NCI-H1694 treated with DMSO at 0.1 percent for 48 hours (cell line): ENCODE data around the gene KRT2.

Source experiments
- DNase-seq: peaks from one replicate; lab custom pipeline; 2025; lab: John Stamatoyannopoulos, UW

Gene KRT2

DNA sequence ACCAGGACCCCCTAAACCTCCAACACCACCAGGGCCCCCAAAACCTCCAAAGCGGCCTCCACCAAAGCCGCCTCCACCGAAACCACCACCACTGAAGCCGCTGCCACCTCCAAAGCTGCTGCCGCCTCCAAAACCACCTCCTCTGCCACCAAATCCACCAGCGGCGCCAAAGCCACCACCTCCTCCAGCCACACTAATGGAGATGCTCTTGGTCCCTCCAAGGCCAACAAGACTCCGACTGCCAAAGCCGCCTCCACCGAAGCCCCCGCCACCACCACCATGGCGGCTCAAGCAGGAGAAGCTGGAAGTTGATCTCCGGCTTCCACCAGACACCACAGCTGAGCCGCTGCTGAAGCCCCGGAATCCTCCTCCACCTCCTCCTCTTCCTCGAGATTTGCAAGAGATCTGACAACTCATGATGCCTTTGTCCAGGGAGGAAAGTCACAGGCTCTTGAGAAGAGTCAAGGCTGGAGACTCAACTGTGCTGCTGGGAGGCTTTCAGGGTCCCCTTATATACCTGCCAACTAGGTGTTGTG, at the start of gene KRT2:
TSS of gene KRT2 (minus strand) at position 486 of the 536 bp plus-strand sequence. CDS start at position 417, 69 bp downstream.
- DNase-seq: no peak

DNA sequence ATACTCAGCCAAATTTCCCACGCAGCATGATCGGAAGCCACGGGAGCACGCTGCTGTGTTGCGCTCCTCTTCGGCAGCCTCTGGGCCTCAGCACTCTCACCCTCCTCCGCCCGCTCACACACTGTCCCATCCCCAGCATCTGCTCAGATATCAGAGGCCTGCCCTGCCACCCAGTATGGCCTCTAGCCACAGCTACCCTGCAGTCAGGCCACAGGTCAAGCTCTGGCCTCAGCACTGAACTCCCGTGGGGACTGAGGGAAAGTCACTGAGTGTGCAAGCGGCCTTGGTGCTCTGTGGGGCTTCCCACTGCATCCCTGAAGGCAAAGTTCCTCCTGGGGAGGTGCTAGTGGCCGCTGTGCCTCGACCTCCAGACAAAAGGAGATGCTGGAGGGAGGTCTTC, 49.3 kb upstream of the KRT2 start:
- no peak for DNase-seq

DNA sequence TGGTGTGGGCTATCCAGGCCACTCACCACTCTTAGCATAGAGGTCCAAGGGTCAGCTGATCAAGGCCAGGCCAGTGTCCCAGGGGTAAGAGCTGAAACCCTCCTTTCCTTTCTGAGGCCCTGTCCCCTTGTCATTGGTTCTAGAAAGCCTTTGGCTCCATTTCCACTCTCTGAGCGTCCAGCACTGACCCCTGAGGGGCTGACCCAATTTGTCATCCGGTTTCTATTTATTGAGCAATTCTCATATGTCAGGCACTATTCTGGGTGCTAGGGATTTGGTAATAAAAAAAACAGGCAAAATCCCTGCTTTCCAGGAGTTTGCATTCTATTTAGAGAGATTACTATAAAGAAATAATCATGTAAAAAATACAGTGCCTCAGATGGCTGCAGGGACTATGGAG, 47.9 kb upstream of the KRT2 start:
- DNase-seq: no peak

DNA sequence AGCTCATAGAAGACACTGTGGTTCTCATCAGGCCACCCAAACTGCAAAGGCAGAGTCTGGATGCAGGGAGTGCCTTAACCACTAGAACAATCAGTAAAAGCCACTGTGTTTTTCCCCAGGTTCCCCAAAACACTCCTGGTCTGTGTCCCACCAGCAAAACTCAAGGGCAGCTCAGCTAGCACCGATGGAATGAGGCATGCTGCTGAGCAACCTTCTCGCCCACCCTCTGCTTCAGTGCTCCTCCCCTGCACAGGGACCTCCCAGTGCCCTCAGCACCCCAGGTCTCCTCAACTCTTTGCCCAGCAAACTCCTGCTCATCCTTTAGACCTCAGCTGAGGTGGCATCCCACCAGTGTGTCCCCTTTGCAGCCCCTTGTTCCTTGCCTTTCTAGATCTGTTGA, 47.4 kb upstream of the KRT2 start:
- DNase-seq: no peak

DNA sequence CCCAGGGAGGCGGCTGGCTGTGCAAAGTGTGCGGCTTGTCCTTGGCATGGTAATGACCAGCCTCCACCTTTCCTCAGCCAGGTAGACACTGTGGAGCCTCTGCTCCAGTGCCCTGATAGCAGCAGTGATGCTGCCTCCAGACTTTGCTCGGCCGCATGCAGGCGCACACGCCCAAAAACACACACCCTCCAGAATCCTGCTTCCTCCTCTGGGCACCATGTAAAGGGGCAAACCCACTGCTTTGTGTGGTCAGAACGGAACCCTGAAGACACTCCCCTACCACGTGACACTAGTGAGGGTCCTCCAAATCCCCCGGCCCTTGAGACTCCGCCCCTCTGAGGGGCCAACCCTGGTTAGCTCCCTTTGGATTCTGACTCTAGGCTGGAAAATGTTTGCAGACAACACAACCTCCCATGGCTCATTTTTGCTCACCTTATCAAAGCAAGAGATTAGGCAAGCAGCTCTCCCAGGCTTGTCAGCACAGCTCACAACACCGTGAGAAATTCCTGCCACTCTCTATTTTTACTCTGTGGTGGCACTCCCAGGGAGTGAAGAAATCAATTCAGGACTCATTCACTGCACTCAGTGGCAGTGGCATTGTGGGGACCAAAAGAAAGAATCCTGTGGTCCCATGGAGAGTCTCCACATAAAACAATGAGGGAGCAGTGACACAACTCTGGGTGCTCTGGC, 46.8 kb upstream of the KRT2 start:
- no peak for DNase-seq

DNA sequence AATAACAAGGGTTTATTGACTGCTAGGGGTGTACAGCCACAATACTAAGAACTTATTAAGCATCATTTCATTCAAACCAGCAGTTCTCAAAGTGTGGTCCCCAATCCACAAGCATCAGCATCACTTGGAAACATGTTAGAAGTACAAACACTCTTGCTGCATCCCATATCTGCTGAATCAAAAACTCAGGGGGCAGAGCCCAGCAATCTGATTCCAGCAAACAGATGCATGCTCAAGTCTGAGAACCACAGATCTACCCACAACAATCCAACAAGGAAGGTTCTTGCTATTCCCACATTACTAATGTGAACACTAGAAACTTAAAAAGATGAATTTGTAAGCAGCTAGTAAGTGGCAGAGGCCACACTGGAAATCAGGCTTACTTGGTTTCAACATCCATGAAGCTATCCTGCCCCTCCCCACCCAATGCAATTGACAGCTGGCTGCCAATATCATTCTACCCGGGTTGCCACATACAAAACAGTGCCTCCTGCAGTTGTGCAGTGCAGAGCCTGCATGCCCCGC, 45.1 kb upstream of the KRT2 start:
- DNase-seq: no peak

DNA sequence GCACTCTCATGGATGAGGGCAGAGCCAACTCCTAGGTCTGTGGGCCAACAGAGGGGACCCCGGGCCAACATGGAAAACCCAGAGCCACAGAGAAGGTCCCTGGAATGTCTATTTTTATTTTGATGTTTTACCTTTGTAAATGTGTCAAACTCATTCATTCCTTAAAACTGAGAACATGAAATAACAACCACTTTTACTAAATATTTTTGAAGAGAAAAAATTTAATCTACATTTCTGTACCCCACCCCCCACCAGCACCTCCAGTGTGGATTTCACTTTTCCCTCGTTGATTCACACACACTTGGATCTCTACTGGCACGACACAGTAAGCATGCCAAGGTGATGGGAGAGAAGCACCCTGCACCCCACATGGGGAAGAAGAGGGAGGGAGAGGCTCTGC, 44.6 kb upstream of the KRT2 start:
- DNase-seq: no peak

DNA sequence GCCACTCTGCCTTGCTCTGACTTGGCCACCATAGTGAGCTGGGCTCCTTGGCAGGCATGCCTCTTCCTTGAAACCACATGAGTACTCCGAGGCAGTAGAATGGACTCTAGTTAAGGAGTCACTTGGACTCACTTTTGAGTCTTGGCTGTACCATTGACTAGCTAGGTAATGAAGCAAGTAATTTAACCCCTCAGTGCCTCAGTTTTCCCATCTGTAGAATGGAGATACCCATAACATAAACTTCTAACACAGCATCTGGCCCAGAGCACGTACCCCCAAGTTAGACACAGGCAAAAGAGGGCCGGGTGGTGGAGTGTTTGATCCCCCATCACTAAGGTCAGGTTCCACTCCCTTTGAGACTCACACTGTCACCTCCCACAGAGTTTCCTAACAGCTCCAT, 43.0 kb upstream of the KRT2 start:
- no peak for DNase-seq

DNA sequence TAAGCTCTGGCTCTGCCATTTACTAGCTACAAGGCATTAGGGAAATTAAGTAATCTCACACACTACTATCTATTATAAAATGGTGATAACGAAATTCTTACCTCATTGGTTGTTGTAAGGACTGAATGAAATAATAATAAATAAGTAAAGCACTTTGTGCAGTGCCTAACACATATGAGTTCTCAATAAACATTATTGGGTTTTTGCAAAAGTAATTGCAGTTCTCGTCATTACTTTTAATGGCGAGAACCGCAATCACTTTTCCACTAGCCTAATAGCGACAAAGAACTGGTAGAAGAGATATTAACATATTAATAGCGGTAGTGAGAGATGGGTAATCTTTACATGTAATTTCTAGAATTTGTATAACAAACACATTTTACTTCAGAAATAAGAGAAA, 42.1 kb upstream of the KRT2 start:
- DNase-seq: no peak

DNA sequence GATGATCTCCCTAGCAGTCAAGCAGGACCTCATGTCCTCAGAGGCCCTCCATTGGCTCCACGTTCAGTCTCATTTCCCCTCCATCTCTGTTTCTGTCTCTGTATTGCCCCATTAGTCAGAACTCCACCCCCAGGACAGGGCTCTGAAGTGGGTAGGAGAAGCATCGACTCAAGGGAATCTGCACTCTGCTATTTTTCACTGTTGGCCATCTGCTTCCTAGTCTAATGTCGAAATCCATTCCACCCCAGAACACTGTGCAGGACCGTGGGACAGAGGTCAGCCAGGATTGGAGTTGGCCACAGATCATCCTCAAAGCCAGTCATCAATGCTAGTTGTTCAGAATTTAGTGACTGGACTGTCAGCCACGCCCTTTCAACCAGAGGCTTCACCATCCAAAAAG, 41.2 kb upstream of the KRT2 start:
- no peak for DNase-seq

DNA sequence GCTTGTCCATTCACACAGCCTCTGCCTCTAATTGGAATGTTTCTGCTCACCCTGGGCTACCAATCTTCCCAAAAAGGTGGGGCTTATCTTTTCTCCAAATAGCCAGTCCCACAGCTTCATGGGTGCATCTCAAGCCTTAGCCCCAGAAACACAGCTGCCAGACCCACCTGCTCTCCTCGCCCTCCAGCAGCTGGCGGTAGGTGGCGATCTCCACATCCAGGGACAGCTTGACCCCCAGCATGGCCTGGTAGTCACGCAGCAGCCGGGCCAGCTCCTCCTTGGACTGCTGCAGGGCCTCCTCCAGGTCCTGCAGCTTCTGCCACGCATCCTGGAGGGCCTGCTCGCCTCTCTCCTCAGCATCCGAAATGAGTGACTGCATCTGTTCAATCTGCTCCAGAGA, 40.2 kb upstream of the KRT2 start:
- DNase-seq: no peak

DNA sequence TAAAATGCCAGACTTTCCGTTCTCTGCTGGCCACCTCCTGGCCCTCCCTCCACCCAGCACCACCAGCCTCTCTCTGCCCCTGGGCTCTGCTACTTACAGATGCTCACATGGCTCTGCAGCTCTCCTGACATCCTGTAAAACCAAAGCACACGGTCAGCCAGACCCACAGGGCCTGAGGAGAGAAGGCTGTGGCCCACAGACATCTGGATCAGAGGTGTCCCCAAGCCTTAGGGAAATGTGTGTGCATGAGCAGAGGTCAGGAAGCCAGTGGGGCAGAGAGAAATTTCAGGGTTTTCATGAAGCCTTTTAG, 39.8 kb upstream of the KRT2 start:
- DNase-seq: no peak

DNA sequence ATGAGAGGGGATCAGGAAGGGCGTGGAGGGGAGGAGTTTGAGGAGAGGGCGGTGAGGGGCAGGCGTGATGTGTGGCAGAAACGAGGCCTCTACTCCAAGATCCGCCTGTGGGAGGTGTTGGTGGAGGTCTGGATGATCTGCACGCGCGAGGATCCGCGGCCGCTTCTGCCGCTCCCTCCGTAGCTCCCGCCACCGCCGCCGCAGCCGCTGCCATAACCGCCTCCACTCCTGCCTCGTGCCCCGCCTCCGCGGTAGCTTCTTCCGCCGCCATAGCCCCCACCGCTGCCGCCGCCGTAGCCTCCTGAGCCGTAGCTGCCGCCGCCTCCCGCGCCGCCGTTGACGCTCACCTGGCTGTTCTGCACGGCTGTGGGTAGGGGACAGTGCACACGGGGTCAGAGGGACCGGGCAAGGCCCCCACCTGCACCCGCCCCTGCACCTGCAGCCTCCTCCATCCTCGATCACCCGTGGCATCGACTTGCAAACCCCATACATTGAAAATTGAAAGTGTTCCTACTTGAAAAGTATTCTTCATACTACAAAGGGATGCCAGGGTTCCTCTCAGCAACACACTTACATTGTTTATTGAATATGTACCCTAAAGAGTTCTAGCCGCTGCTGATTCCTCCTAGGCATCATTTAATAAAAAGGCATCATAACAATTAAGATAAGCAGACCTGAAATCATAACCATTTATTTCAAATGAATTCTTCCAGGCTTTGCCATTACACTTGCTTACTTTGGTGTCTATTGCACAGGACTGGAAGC, 39.2 kb upstream of the KRT2 start:
- DNase-seq: no peak

DNA sequence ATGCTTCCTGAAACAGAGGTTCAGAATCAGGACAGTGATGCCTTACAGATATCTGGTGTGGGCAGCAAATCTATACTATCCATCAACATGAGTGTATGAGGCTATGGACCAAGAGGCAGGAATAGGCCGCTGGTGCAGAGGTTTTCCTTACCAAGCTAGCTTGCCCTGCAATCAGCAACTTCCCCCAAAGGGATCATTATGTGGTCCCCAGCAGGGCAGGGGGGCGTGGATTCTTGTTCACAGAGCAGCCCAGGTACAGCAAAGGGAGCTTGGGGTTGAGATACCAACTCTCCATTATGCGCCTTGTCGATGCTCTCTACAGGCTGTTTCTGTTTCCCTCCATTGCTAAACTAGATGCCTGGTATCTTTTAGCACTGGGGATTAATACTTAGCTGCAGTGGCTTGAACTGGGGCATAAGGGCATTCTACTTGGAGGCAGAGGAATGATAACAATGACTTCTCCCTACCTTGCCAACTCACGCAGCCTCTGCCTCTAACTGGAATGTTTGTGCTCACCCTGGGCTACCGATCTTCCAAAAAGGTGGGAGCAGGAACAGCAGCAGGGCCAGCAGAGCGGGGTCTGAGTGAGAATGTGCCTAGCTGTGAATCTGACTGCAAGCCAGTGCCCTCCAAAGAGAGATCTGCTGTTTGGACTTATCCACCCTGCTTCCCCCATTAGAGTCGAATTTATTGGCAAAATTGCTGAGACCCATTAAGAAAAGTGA, 38.5 kb upstream of the KRT2 start:
- DNase-seq: no peak

DNA sequence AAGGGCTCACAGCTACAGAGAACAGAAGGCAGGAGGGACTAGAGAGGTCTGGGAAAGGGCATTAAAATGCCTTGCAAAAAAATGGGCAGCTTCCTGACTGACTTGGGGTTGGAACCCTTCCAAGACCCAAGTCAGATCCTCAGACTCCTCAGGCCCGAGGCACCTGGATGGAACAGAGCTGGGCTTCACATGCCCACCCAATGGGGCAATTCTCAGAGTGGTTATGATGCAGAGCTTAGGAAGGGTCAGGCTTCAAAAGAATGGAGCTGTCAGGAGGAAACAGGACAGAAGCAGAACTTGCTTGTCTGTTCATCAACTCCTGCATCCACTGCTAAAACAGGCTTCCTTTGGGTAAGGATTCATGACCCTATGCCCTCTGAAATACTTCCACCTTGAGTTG, 37.9 kb upstream of the KRT2 start:
- no peak for DNase-seq

DNA sequence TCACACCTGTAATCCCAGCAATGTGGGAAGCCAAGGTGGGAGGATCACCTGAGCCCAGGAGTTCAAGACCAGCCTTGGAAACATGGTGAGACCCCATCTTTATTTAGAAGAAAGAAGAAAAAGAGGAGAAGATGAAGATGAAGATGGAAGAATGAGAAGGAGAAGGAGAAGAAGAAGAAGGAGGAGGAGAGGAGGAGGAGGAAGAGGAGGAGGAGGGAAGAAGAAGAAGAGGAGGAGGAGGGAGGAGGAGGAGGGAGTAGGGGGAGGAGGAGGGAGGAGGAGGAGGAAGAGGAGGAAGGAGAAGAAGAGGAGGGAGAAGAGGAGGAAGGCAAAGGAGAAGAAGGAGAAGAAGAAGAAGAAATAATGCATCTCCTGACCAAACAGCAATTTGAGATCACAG, 37.2 kb upstream of the KRT2 start:
- DNase-seq: no peak

DNA sequence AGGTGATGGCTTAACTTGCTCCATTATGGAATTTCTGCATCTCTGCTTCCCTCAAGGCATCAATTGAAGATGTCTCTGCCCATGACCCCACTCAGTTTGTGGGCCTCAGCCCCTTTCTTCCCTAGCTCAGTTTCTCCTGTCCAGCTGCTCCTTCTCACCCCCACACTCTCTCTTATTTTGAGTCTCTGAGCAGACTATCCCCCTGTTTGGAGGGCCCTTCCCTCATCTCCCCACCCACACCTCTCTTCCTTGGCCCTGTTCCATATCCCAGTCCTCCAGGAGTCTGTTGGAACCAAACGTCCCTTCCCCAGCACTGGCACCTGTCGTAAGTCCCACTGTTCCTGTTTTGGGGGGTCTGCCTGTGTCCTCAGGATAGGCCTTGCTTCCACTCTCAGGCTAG, 36.5 kb upstream of the KRT2 start:
- DNase-seq: no peak

DNA sequence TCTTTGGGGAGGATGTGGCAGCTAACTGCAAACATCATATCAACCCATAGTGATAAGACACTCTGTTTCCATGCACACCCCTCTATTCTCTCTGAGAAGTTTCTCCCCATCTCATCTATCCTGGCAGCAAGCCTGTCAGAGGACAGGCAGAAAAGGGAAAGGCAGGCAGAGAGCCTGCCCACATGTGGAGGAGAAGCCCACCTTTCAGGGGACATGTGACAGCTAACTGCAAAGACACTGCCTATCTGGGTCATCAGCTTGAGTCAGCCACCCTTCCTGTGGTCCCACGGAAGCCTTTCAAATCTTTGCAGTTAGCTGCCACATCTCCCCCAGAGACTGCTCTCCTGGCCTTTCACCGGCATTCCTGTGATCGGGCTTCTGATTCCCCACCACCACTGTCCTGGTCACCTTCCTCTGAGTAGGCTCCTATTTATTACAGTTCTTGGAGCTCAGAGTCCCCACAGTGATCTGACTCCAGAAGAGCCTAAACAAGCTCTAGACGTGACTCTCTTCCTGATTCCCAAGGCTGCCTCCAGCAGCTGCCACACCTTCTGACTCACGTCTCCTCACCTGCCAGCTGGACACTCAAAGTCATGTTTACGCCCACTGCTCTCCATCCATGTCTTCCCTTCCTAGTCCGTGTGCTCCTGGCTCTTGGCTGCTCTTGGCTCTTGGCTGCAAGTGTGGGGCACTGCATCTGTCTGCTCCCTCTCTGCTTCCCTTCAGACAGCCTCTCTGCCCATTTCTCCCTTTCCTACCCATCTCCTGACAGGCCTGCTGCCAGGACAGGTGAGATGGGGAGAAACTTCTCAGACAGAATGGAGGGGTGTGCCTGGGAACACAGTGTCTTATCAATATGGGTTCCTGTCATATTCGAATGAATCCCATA, 35.7 kb upstream of the KRT2 start:
- no peak for DNase-seq

DNA sequence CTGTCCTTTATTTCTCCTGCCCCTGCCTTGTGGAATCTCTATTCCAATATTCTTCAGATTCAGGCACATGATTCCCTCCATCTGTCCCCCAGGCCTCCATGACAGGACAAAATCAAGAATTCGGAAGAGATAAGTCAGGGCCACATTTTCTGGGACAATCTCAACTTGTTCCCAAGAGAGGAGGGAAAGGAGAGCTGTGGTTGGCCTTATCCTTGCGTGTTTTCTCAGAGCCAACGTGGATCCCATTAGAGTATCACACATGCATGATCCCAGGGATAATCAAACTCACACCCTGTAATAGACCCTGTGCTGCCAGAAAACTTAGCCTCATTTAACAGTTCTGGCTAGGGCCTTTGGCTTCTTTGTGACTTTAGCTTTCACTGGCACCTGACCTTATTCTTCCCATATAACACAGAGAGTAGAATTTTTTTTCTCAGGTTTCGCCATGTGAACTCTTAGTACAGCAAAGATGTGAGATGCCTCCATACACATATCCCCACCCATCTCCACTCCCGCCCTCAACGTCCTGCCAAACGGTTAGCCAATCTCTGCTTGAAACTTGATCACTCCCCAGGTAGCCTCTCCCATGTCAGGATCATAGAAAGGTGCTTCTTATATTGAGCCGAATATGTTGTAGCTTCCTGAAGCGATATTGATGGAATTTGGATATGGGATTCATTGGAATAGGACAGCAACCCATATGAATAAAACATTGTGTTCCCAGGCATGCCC, 34.9 kb upstream of the KRT2 start:
- DNase-seq: no peak

DNA sequence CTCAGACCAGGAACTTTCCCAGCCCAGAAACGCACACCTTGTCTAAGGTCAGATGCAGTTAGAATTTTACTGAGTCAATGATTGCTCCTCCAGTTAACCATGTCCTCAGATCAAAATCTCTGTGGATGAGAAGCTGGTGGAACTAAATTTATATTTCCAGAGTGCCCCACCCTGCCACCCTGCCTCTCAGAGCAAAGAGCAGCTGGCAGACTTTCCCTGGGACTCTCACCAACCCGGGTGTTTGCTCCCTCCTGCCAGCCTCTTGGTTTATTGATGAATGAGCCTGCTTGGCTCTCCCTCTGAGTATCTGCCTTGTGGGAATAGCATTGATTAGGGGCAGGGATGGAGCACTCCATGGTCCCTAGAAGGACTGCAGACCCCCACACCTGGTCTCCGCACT, 34.1 kb upstream of the KRT2 start:
- peak; percentile 21 for DNase-seq

DNA sequence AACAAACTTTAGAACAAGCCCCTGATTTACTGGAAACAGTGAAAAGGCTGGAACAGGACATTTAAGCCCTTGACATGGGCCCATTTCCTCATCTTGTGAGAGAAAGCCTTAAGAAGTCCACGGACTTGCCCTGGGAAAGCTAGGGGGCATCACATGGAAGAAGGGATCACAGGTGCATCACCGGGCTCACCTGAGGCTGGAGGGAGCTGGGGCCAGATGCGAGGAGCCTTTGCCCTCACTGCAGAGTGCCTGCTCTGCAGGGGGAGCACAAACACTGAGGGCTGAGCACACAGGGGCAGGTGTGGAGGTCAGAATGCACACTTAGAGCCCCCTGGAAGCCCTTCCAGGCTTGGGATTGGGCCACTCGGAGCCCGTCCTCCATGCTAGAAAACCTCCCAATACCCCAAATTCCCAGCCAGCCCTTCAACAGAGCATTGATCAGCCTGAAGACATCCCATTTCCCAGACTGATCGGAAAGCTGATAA, 33.4 kb upstream of the KRT2 start:
- no peak for DNase-seq
